NCI-H2196 treated with DMSO at 0.1 percent for 48 hours (cell line): Measurements from ENCODE around the gene CCDC40.

ENCODE experiments used
- DNase-seq: peaks from one replicate; lab custom pipeline; 2025; ENCODE audit not compliant: unreplicated experiment; lab: John Stamatoyannopoulos, UW

CCDC40 gene

GRCh38 chr17:80018917-80019651 lies 17.4 kb upstream of the CCDC40 start:
- DNase-seq, result no peak

DNA sequence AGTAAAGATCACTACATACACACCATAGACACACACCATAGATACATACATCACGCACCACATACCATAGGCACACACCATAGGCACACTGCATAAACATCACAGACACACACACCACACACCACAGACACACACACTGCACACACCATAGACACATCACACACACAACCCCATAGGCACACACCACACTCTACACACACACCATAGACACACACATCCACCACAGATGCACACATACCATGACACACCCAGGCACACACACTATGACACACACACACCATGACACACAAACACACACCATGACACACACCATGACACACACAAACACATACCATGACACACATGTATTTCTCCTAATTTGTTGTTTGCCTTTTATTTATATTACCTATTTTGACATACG lies 14.8 kb upstream of the CCDC40 start:
- no peak for DNase-seq

DNA sequence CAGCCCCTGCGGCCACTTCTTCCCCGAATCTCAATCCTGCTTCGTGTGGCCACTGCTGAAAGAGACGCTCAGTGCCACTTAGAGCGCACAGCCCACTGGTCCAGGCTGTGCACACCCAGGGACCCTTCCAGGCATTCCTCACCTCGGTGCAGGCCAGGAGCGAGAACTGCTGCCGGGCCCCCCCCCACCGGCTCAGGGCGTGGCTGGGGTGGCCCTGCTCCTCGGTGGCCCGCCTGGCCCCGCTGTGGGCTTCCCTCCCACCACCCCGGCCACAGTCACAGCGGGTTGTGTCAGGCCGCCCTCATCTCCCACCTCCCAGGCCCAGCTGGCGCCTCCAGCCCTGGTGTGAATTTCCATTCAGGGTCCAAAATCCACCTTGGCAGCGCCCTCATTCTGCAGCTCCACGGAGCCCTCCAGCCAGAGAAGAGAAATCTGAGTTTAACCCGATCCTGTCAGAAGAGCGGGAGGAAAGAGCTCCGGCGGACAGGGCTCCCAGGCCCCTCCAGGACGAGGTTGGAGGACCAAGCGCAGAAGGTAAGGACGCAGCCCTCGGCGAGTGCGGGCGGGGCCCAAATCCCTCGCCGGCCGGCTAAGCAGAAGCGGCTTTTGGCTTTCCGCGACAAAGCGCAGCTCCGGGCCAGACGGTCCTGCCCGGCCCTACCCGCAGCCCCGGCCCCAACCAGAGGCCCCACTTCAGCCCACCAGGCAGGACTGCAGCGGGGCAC lies 12.8 kb upstream of the CCDC40 start:
- DNase-seq, result no peak

GRCh38 chr17:80024206-80024972 lies 12.1 kb upstream of the CCDC40 start:
- DNase-seq, result no peak

- peak; percentile 76 for DNase-seq
Measured at GRCh38 chr17:80025140-80025539, 11.3 kb upstream of the CCDC40 start.

GRCh38 chr17:80025796-80026195 lies 10.6 kb upstream of the CCDC40 start:
- DNase-seq, result peak; percentile 84

DNA sequence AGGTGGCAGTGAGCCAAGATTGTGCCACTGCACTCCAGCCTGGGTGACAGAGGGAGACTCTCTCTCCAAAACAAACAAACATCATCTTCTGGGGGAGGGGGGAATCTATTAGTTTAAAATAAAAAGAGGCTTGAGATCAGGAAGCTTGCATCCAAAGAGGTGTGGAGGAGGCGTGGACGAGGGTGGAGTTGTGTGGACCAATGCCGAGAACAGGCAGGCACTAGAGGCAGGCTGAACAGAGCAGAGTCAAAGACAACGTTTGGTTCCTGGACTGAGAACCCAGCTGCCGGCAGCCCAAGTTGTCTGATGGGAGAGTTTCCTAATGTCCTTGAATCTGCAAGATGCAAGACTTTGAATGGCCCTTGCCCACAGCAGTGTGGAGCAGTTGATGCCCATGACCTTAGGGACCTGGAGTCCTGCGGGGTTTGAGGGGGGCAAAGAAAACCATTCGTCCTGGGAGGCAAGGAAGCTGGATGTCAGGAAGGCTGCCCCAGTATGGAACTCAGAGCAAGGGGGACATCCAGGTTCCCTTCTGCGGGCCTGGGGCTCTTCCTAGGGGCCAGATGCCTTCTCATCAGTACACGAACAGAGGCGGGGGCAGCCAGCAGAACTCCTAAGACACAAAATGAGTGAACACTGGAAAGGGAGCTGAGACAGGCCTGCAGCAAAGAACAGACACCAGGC lies 9.9 kb upstream of the CCDC40 start:
- peak; percentile 93 for DNase-seq

- no peak for DNase-seq
Measured at GRCh38 chr17:80027043-80027435, 9.4 kb upstream of the CCDC40 start.

DNA sequence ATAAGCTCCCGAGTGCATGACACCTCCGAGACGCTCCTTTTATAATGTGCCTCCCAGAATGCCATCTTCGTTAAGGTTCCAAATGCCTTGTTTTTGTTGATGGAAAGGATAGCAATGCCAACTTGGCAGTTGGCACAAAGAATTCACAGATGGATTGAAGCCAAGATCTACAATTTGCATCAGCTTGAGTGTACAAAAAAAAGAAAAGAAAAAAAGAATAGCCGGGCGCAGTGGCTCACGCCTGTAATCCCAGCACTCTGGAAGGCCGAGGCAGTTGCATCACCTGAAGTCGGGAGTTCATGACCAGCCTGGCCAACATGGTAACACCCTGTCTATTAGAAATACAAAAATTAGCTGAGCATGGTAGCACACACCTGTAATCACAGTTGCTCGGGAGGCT lies 8.4 kb upstream of the CCDC40 start:
- peak; percentile 79 for DNase-seq

DNA sequence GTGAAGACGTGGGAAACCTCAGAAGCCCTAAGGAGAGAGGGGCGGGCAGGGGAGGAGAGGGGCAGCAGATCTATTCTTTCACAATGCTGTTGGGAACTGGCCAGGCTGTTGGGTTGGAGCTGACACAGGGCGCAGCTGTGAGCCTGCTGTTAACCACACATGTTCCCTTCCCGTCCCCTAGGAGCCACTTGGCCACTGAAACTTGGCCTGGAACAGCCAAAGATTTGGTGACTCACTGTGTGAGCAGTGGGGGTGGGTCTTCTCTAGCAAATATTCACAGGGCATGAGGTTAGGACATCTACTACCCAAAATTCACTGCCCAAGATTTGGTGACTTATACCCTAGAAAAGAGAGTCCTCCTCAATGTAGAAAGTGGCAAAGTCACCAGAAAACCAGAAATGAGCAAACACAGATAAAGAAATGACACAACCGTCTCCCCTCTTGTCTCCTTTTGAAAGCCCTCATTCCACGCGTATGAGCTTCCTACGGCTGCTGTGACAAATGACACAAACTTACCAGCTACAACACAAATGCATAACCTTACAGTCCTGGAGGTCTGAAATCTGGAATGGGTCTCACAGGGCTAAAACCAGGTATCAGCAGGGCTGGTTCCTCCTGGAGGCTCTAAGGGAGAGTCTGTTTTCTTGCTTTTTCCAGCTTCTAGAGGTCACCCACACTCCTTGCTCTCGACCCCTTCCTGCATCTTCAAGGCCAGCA lies 7.0 kb upstream of the CCDC40 start:
- peak; percentile 41 for DNase-seq

DNA sequence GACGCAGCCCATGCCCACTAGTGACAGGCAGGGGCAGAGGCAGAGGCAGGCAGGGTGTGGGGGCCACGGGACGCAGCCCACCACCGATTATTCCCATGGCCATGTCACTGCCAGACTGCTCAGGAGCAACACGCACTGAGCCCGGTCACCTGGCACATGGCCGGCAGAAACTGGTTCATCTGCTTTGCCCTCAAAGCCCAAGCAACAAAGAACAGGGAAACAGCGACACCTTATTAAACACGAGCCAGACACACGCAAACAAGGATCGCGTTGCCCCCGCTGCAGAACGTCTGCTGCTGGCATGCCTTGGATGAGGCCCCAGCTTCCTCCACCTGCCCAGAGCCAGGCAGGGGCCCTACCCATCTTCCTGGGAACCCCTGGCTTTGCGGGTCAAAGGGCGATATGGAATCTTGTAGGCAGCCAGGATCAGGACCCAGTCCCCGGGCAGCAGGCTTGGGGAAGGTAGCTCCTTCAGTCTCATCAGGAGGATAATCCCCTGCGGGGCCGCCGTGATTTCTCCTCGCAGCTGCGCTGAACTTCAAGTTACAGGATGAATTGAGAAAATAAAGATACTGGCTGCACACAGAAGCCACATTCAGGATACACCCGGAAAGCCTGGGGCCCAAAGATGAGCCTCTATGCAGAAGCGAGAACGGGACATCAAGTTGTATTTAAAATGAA lies 5.6 kb upstream of the CCDC40 start:
- DNase-seq, result peak; percentile 97

GRCh38 chr17:80031691-80032430 lies 4.6 kb upstream of the CCDC40 start:
- no peak for DNase-seq

DNA sequence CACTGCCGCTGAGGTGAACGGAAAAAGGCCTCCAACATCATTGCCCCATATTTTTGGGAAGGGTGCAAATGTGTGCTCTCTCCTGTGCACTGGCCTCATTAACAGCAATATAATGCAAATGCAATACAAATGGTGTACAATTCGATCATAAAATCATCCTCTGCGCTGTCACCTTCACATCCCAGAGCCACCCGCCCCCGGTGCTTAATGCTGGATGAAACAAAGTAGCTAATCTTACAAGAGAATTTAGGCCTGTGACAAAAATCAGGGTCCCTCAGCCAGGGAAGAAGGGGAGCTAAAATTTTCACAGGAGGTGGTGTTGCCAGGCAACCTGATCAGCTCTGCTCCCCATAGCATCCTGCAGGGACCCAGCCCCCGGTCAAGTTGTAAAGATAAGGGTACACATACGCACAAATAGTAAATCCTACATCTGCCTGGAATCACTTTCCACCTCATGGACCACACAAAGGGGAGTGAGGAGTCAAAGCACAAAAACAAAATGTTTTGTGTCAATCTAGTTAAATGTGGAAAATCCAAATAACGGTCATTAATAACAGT lies 3.7 kb upstream of the CCDC40 start:
- DNase-seq, result no peak

- no peak for DNase-seq
Measured at GRCh38 chr17:80033840-80034239, 2.6 kb upstream of the CCDC40 start.

GRCh38 chr17:80034791-80035686 lies 1.4 kb upstream of the CCDC40 start:
- no peak for DNase-seq

GRCh38 chr17:80035687-80035936 lies 830 bp upstream of the CCDC40 start, which contains the start of gene TBC1D16:
TBC1D16 (minus strand) TSS chr17:80035872; CDS start chr17:80013547, 22,325 bp downstream.
- no peak for DNase-seq

GRCh38 chr17:80036715-80037477 lies 454 bp downstream of the CCDC40 start:
- DNase-seq, result peak; percentile 93
